C1 segment of cervical spinal cord (tissue), 14 donors: ENCODE results near the gene TADA3.

ENCODE experiments used
- DNase-seq, 14 donors: peaks; one replicate each; lab custom pipeline; 2025; lab: John Stamatoyannopoulos, UW

The TADA3 gene

GRCh38 chr3:9730657-9731205, 61.5 kb downstream of the TADA3 start:
- peak in 1 of 14 donors; percentile 84 for DNase-seq
